GM19099 (cell line): ENCODE data around the gene RNF214.

Source experiments
- POLR2A ChIP-seq: IDR thresholded peaks from 3 replicates; pipeline ENCODE4 v1.6.1; 2011; ENCODE audit warnings: low read depth; ENCODE audit not compliant: insufficient read length; ENCODE audit errors: extremely low read depth

The RNF214 gene

DNA sequence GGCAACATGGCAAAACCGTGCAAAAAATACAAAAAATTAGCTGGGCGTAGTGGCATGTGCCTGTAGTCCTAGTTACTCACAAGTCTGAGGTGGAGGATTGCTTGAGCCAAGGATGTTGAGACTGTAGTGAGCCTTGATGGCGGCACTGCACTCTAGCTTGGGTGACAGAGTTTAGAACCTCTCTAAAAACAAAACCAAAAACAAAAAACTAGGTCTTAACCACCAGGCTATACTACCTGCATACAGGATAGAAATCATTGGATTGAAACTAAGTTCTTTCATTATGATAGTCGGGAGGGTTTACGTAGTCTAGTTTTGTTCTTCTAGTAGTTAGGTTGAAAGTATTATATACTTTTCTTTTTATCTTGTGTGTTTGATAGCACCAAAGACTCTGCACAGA, 5.8 kb downstream of the RNF214 start:
- no peak for TF ChIP-seq POLR2A

DNA sequence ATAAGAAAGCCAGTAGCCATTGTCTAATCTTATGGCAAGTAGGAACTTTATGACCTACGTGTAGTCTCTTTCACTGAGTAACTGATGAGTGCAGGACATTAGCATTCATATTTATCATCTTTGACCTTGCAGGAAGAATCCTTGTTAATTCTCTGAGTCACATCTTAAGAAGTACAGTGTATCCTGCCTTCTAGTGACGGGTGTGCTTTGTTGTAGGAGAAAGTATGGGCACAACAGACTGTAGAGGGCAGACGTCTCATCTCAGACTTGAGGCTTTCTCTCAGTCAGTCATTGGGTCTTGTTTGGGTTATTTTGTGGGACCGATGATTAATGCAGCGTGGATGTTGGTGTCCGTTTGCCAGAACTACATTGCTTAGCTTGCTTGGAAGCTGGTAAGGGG, 6.8 kb downstream of the RNF214 start:
- no peak for TF ChIP-seq POLR2A

DNA sequence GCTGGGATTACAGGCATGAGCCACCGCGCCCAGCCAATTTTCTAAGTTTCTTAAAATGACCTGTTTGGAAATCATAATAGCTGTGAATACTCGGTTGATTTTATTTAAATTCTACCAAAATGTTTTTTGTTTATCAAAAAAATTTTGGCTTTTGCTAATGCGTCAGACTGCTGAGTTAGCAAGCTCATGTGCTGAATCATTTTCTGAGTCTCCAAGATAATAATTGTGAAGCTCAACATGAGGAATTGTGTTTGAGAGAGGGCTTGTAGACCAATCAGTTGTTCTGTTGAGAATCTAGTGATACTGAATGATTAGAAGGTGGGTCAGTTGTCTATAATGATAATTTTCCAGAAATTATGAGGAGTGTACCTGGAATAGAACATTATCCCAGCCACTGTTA, 15.9 kb downstream of the RNF214 start:
- TF ChIP-seq POLR2A, result no peak

DNA sequence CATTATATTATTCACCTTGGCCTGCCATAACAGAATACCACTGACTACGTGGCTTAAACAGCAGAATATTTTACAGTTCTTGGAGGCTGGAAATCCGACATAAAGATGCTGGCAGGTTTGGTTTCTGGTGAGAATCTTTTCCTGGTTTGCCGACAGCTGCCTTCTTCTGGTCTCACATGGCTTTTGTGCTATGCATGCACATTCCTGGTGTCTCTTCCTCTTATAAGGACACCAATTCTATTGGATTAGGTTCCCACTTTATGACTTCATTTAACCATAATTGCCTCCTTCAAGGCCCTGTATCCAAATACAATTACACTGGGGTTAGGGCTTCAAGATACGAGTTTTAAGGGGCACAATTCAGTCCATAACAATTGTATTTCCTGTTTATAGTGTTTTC, 17.1 kb downstream of the RNF214 start:
- TF ChIP-seq POLR2A, result no peak

DNA sequence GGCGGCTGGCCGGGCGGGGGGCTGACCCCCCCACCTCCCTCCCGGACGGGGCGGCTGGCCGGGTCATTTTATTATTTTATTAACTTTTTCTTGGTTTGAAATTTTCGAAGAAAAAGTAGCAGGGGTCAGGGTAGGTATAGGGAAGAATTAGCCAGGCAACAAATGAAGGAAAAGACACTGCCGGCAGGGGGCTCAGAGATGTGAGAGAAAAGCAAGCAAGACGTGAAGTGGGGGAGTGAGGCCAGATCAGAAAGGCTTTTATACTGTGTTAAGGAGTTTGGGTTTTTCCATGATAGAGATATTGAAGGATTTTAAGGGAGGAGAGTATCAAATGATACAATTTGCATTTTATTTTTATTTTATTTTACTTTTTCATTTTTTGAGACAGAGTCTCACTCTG, 19.0 kb downstream of the RNF214 start:
- TF ChIP-seq POLR2A, result no peak

DNA sequence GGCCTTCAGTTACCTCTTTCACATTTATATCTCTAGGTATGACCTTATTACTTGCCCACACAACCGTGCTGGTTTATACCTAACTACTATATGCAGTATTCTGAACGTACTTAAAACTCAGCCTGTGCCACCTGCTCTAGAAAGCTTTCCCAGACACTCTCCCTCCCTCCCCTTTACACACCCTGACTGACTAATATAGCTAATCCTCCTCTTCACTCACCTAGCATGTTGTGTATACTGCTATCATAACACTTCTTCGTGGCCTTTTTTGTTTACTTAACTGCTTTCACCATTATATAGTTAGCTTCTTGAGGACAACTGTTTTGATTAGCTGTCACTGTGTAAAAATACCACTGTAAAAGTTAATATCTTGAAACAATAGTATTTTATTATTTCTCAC, 23.5 kb downstream of the RNF214 start:
- no peak for TF ChIP-seq POLR2A

DNA sequence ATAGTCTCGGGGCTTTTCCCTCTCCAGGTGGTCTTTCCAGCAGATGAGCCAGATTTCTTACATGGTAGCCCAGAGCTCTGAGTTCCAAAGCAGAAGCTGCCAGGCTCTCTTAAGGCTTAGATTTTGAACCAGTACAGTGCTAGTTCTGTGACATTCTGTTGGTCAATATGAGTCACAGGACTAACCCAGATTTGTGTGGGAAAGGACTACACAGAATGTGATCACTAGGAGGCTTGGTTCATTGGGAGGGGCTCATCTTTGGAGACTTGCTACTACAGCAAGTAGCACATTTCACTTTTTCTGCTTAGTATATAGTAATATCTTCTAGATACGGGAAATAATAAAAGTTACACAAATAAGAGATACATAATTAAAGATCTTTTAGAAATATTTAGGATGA, 24.1 kb downstream of the RNF214 start:
- no peak for TF ChIP-seq POLR2A

DNA sequence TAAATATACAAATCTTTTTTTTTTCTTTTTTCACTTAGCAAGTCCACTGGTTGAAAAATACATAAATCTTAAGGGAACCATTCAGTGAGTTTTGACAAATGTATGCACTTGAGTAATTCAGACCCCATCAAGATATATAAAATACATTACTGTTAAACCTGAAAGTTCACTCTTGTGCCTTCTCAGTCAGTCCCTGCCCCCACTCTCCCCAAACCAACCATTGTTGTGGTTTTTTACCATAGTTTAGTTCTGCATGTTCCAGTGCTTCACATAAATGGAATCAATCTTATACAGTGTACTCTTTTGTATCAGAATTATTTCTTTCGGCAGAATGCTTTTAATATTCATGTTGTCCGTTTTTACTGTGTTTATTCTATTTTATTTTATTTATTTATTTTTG, 26.1 kb downstream of the RNF214 start:
- no peak for TF ChIP-seq POLR2A

DNA sequence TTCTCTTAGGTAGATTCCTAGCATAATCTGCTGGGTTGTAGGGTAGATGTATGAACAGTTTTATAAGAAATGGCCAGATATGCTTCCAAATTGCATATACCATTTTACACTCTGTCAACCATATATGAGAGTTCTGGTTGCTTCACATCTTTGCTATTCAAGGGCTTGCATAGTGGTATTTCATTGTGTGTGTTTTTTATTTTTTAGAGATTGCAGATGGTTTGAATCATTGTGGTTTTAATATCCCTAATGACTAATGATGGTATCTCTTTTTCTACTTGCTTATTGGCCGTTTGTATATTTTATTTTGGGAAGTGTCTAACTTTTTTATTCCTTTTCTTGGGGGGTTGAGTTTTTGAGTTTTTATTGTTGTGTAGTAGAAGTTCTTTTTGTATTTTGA, 26.9 kb downstream of the RNF214 start:
- no peak for TF ChIP-seq POLR2A

DNA sequence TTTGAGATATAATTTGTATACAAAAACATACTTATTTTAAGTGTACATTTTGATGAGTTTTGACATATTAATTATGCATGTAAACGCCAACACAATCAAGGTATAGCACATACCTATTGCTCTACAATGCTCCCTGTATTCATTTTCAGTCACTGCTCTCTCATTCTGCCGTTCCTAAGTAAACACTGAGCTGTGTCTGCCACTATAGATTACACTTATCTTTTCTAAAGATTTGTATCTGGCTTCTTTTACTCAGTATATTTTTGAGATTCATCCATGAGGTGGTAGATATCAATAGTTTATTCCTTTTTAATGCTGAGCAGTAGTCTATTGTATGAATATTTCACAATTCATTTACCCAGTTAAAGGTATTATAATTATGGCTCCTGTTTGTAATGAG, 33.3 kb downstream of the RNF214 start:
- no peak for TF ChIP-seq POLR2A

DNA sequence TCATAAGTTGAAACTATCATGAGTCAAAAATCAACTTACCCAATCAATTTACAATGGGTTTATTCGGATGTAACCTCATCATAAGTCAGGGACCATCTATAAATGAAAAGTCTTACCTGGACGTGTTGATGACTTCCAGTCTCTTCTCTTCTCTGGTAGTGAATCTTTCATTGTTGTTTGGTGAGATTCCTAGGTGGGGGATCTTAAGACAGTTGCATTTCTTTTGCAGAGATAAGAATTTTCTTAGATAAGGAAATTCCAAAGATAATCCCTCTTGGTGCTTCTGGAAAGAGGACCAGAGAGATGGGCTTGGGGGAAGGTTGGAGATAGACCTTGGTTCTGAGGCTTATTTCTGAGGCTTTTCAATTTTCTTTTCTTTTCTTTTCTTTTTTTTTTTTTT, 37.4 kb downstream of the RNF214 start:
- no peak for TF ChIP-seq POLR2A

DNA sequence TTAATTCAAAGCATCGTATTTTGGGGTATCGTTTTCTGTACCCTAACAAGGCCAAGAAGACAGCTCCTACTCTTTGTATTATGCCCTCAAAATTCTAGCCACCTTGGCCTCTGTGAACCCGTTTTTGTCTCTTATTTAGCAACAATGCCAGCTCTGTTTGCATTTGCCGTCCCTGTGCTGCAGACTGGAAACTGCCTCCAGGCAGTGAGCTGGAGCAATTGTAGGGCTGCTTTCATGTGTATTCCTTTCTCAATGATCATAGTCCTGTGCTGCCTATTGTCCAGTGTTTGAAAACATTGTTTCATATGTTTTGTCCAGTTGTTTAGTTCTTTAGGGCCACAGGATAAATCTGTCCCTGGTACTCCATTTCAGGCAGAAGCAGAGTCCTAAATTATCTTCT, 38.7 kb downstream of the RNF214 start:
- TF ChIP-seq POLR2A, result no peak

DNA sequence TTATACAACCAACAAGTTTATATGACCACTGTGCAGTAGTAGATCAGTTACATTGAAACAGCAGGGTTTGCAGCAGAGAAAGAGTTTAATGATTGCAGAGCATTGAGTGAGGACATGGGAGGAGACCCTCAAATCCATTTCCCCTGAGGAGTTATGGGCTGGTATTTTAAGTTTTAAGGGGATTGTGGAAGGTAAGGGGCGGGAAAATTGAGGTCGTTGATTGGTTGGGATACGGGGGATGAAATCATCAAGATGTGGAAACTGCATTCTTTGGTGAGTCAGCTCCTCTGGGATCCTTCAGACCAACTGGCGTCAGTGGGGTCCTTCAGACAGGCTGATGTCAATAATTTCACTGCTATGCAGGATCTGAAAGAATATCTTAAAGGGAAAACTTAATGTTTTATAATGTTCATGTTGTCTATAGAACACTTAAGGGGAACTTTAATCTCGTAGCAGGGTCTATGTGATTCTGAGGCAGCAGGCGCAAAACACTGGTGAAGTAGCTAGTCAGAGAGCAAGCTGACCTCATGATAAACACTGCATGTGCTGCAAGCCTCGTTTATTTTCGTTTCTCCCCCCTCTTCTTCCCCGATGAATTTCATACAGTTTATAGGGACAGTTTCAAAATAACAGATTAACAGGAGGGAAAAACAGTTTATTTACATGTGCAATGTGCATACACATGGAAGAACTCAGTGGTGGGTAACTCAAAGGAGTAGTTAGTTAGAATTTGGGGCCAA, 41.2 kb downstream of the RNF214 start:
- TF ChIP-seq POLR2A, result no peak

DNA sequence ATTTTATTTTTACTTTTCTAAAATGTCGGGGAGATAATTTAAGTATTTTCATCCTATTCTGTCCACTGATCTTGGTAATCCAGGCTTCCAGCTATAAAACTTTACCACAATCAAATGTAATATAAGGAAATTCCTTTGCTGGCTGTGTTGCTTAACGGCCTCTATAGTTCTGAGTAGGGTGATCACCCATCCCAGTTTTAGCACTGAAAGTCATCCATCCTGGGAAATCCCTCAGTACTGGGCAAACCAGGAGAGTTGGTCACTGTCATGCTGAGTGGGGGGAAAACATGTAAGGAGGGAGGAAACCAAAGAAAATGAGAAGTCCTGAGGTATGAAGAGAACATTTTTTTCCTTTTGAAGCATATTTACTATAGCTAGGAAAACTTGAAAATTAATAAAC, 45.9 kb downstream of the RNF214 start:
- no peak for TF ChIP-seq POLR2A

DNA sequence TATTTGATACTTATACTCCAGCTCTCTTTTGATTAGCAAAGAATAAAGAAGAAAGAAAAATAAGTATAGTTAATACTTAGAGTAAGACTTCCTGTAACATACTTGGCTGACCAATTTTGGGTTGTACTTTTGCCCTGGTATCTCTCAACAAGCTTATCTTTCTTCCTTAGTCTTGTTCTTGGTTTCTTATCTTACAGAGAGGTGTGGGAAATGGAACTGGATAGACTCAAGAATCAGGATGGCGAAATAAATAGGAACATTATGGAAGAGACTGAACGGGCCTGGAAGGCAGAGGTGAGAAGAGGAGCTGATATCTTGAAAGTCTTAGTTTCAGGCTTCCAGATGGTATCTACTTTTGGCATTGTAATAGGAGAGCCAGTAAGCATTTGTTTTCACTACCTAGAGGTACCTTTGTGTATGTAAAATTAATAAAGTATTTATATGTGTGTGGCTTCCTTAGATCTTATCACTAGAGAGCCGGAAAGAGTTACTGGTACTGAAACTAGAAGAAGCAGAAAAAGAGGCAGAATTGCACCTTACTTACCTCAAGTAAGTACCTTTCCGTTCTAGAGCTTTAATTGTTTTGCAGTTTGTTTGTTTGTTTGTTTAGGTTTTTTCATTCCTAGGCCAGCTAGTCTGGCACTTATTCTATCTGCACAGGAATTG, 47.4 kb downstream of the RNF214 start:
- no peak for TF ChIP-seq POLR2A

DNA sequence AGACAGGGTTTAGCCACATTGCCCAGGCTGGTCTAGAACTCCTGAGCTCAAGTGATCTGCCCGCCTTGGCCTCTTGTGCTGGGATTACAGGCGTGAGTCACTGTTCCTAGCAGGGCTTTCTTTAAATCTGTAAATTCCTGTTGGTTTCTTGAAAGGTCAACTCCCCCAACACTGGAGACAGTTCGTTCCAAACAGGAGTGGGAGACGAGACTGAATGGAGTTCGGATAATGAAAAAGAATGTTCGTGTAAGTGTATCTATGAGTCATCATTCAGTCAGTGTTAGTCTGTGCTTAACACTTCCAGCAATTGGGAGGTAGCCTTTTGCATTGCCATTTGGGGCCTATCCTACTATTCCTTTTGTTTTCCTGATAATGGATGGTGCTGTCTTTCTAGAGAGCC, 48.7 kb downstream of the RNF214 start:
- no peak for TF ChIP-seq POLR2A

DNA sequence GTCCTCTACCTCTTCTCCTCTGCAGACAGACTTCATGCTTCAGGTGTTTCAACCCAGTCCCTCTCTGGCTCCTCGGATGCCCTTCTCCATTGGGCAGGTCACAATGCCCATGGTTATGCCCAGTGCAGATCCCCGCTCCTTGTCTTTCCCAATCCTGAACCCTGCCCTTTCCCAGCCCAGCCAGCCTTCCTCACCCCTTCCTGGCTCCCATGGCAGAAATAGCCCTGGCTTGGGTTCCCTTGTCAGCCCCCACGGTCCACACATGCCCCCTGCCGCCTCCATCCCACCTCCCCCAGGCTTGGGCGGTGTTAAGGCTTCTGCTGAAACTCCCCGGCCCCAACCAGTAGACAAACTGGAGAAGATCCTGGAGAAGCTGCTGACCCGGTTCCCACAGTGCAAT, 49.4 kb downstream of the RNF214 start:
- TF ChIP-seq POLR2A, result no peak
